Mesendoderm (in vitro differentiated cells): ENCODE results near the gene SPOPL.
"Not testable (repeated sequence)": the region's sequence is repeated elsewhere in the genome, so short reads cannot be mapped to it uniquely, and the experiment has no call there.

ENCODE experiments used
- DNase-seq: peaks from one replicate; pipeline ENCODE4 v3.0.0; 2013
- H2AK5ac ChIP-seq: 2 replicates; pipeline ENCODE4 v1.6.1; 2013; ENCODE audit warnings: low read length, inconsistent platforms
- H2BK120ac ChIP-seq: 2 replicates; pipeline ENCODE4 v1.6.1; 2013; ENCODE audit warnings: low read depth, mild to moderate bottlenecking, low read length, moderate library complexity, mixed read lengths
- H2BK15ac ChIP-seq: replicated peaks from 2 replicates; pipeline ENCODE4 v1.6.1; 2013; ENCODE audit warnings: low read depth, mild to moderate bottlenecking, moderate library complexity
- H2BK5ac ChIP-seq: 2 replicates; pipeline ENCODE4 v1.6.1; 2013; ENCODE audit warnings: low read length, inconsistent platforms
- H3K18ac ChIP-seq: 2 replicates; pipeline ENCODE4 v1.6.1; 2013; ENCODE audit warnings: mild to moderate bottlenecking, low read length, mixed read lengths
- H3K23ac ChIP-seq: one replicate; pipeline ENCODE4 v1.6.1; 2013; ENCODE audit warnings: low read length
- H3K27ac ChIP-seq: 2 replicates; pipeline ENCODE4 v1.5.1; 2013; ENCODE audit warnings: low read depth, mild to moderate bottlenecking, inconsistent platforms, low read length, moderate library complexity
- H3K27me3 ChIP-seq: 2 replicates; pipeline ENCODE4 v1.6.1; 2013; ENCODE audit warnings: low read length, control low read depth, mild to moderate bottlenecking, inconsistent platforms; ENCODE audit not compliant: insufficient read depth, poor library complexity
- H3K36me3 ChIP-seq: 2 replicates; pipeline ENCODE4 v1.6.1; 2013; ENCODE audit warnings: low read length, inconsistent platforms; ENCODE audit not compliant: control insufficient read depth, insufficient read depth
- H3K4ac ChIP-seq: one replicate; pipeline ENCODE4 v1.6.1; 2013; ENCODE audit warnings: low read depth, mild to moderate bottlenecking, low read length, moderate library complexity
- H3K4me1 ChIP-seq: 2 replicates; pipeline ENCODE4 v1.6.1; 2013; ENCODE audit warnings: low read depth, low read length, inconsistent platforms; ENCODE audit not compliant: control insufficient read depth
- H3K4me2 ChIP-seq: 2 replicates; pipeline ENCODE4 v1.6.1; 2013; ENCODE audit warnings: low read length
- H3K4me3 ChIP-seq: 2 replicates; pipeline ENCODE4 v1.5.1; 2013; ENCODE audit warnings: mild to moderate bottlenecking, low read length
- H3K56ac ChIP-seq: one replicate; pipeline ENCODE4 v1.6.1; 2013; ENCODE audit warnings: low read length
- H3K79me1 ChIP-seq: 2 replicates; pipeline ENCODE4 v1.6.1; 2013; ENCODE audit warnings: low read length, inconsistent platforms
- H3K79me2 ChIP-seq: 2 replicates; pipeline ENCODE4 v1.6.1; 2013; ENCODE audit warnings: mild to moderate bottlenecking, low read length; ENCODE audit not compliant: control insufficient read depth, insufficient read depth
- H3K9ac ChIP-seq: 2 replicates; pipeline ENCODE4 v1.6.1; 2013; ENCODE audit warnings: low read length, inconsistent platforms
- H4K5ac ChIP-seq: one replicate; pipeline ENCODE4 v1.6.1; 2013; ENCODE audit warnings: low read length
- H4K8ac ChIP-seq: one replicate; pipeline ENCODE4 v1.6.1; 2013; ENCODE audit warnings: low read depth, mild to moderate bottlenecking, control low read depth, low read length, moderate library complexity
- WGBS: extraction: QIAGEN DNeasy Blood & Tissue Kit; methylation state at CpG from one replicate; pipeline ENCODE4 v1.1.7; 2013; ENCODE audit warnings: low lambda C conversion rate, missing lambda C conversion rate; ENCODE audit not compliant: insufficient coverage; ENCODE audit errors: extremely low coverage; 5-methylcytosine and 5-hydroxymethylcytosine counted together

The SPOPL gene

GRCh38 chr2:138518860-138519259 is 17.3 kb downstream of the SPOPL start:
- Histone ChIP-seq H4K5ac (no peak overlapping the region), H3K79me1 (peaks cover 5% of the 10 kb centered on the region), H2BK15ac (no peak overlapping the region), H3K27me3 (no peaks in the 10 kb centered on the region), H3K9ac (no peak overlapping the region), H3K4me3 (no peak overlapping the region), H2BK5ac (no peak overlapping the region), H3K4ac (no peak overlapping the region), H2BK120ac (no peak overlapping the region), H3K56ac (no peak overlapping the region), H4K8ac (no peak overlapping the region), H3K79me2 (peaks cover 25% of the 10 kb centered on the region), H3K23ac (no peak overlapping the region), H3K4me1 (peaks cover 9% of the 10 kb centered on the region), H3K27ac (no peak overlapping the region), H2AK5ac (no peak overlapping the region), H3K18ac (no peak overlapping the region), H3K4me2 (no peak overlapping the region), H3K36me3 (no peaks in the 10 kb centered on the region)
- no peak for DNase-seq
- no CpG with 5 or more reads among the region's 1 CpG for WGBS

GRCh38 chr2:138521821-138522220 is 20.3 kb downstream of the SPOPL start:
- peaks cover 4% of the 10 kb centered on the region for H3K4me1 ChIP-seq
- H2BK5ac ChIP-seq, result no peak overlapping the region
- no peaks in the 10 kb centered on the region for H3K36me3 ChIP-seq
- no peak overlapping the region for H2BK15ac ChIP-seq
- H3K23ac ChIP-seq, result no peak overlapping the region
- no peak overlapping the region for H3K18ac ChIP-seq
- peaks cover 15% of the 10 kb centered on the region for H3K79me2 ChIP-seq
- WGBS, result no CpG with 5 or more reads among the region's 5 CpGs
- no peak overlapping the region for H4K8ac ChIP-seq
- no peaks in the 10 kb centered on the region for H3K27me3 ChIP-seq
- peaks cover 8% of the 10 kb centered on the region for H3K79me1 ChIP-seq
- DNase-seq, result no peak
- no peak overlapping the region for H2BK120ac ChIP-seq
- no peak overlapping the region for H3K27ac ChIP-seq
- H4K5ac ChIP-seq, result no peak overlapping the region
- H3K4me3 ChIP-seq, result no peak overlapping the region
- H3K4ac ChIP-seq, result no peak overlapping the region
- H3K4me2 ChIP-seq, result no peak overlapping the region
- H3K9ac ChIP-seq, result no peak overlapping the region
- H3K56ac ChIP-seq, result no peak overlapping the region
- H2AK5ac ChIP-seq, result no peak overlapping the region

GRCh38 chr2:138522556-138522955 is 21.0 kb downstream of the SPOPL start:
- H4K5ac ChIP-seq, result no peak overlapping the region
- H2BK120ac ChIP-seq, result no peak overlapping the region
- H3K4me3 ChIP-seq, result no peak overlapping the region
- H3K79me2 ChIP-seq, result peaks cover 14% of the 10 kb centered on the region
- no peak overlapping the region for H3K56ac ChIP-seq
- no peak overlapping the region for H3K4me2 ChIP-seq
- H3K36me3 ChIP-seq, result no peaks in the 10 kb centered on the region
- H3K27me3 ChIP-seq, result no peaks in the 10 kb centered on the region
- H3K4ac ChIP-seq, result no peak overlapping the region
- H3K27ac ChIP-seq, result no peak overlapping the region
- H3K18ac ChIP-seq, result no peak overlapping the region
- H4K8ac ChIP-seq, result no peak overlapping the region
- DNase-seq, result no peak
- peaks cover 4% of the 10 kb centered on the region for H3K4me1 ChIP-seq
- H2BK15ac ChIP-seq, result no peak overlapping the region
- H2AK5ac ChIP-seq, result no peak overlapping the region
- no peak overlapping the region for H3K9ac ChIP-seq
- peaks cover 8% of the 10 kb centered on the region for H3K79me1 ChIP-seq
- WGBS, result no CpG with 5 or more reads among the region's 3 CpGs
- no peak overlapping the region for H2BK5ac ChIP-seq
- no peak overlapping the region for H3K23ac ChIP-seq

GRCh38 chr2:138523018-138523672 is 21.6 kb downstream of the SPOPL start:
- not testable (repeated sequence) for H3K4me2 ChIP-seq, H3K18ac ChIP-seq, H2BK5ac ChIP-seq, H3K23ac ChIP-seq, H4K8ac ChIP-seq, H2BK120ac ChIP-seq, H2AK5ac ChIP-seq, H3K36me3 ChIP-seq, H3K56ac ChIP-seq, H3K4ac ChIP-seq, H3K27ac ChIP-seq, H2BK15ac ChIP-seq, H3K4me3 ChIP-seq, H4K5ac ChIP-seq, H3K4me1 ChIP-seq, H3K9ac ChIP-seq, H3K27me3 ChIP-seq, DNase-seq
- H3K79me2 ChIP-seq, result peaks cover 19% of the 10 kb centered on the region
- no CpG with 5 or more reads among the region's 7 CpGs for WGBS
- peaks cover 13% of the 10 kb centered on the region for H3K79me1 ChIP-seq

- H2BK5ac ChIP-seq, DNase-seq: not testable (repeated sequence)
- WGBS, result no CpG with 5 or more reads among the region's 3 CpGs
Measured at GRCh38 chr2:138523673-138524042, 22.1 kb downstream of the SPOPL start.

GRCh38 chr2:138524353-138524752 is 22.8 kb downstream of the SPOPL start:
- H2AK5ac ChIP-seq, H2BK5ac ChIP-seq, H2BK15ac ChIP-seq, H3K27me3 ChIP-seq, H3K4me2 ChIP-seq, DNase-seq, H4K8ac ChIP-seq, H3K18ac ChIP-seq, H3K56ac ChIP-seq, H3K9ac ChIP-seq, H3K27ac ChIP-seq, H3K4me3 ChIP-seq, H3K36me3 ChIP-seq, H3K4me1 ChIP-seq, H2BK120ac ChIP-seq, H3K23ac ChIP-seq, H4K5ac ChIP-seq, H3K4ac ChIP-seq: not testable (repeated sequence)
- no CpG with 5 or more reads among the region's 1 CpG for WGBS
- peaks cover 13% of the 10 kb centered on the region for H3K79me1 ChIP-seq
- peaks cover 20% of the 10 kb centered on the region for H3K79me2 ChIP-seq

More at GRCh38 chr2:138523673-138524042, 22.1 kb downstream of the SPOPL start:
- not testable (repeated sequence) for H3K23ac ChIP-seq, H2AK5ac ChIP-seq, H3K36me3 ChIP-seq, H3K27me3 ChIP-seq, H3K4me1 ChIP-seq, H3K18ac ChIP-seq, H3K4me3 ChIP-seq, H3K4ac ChIP-seq, H3K4me2 ChIP-seq, H2BK120ac ChIP-seq, H3K9ac ChIP-seq, H4K8ac ChIP-seq, H3K27ac ChIP-seq, H3K56ac ChIP-seq, H2BK15ac ChIP-seq, H4K5ac ChIP-seq
- Histone ChIP-seq H3K79me2 (peaks cover 18% of the 10 kb centered on the region), H3K79me1 (peaks cover 13% of the 10 kb centered on the region)
